Ovary (tissue), 9 donors: Measurements from ENCODE around the gene TM7SF3. TPM values are rescaled to one million over a fixed set of nuclear protein-coding genes. Genes with fewer than 3 reads are reported as not detected.
A peak's percentile ranks its signal among the peaks of the same experiment; 100 is the strongest.
"Not testable (repeated sequence)": the region's sequence is repeated elsewhere in the genome, so short reads cannot be mapped to it uniquely, and the experiment has no call there.

Experiments
- DNase-seq, 5 donors: peaks; one replicate each; pipeline ENCODE4 v3.0.0-alpha.2; 2019 to 2020
- H3K27ac ChIP-seq, 2 donors: fragments of 200-600 bp; one replicate each; pipeline versions ENCODE4 v1.5.1 to v1.8.0; 2019 to 2022
- H3K27me3 ChIP-seq: fragments of 200-600 bp; one replicate; pipeline ENCODE4 v1.8.0; 2022
- H3K36me3 ChIP-seq: fragments of 200-600 bp; sonication (generic); one replicate; pipeline ENCODE4 v1.5.1; 2019
- H3K4me1 ChIP-seq: one replicate; pipeline ENCODE4 v1.8.1; 2013; ENCODE audit warnings: mild to moderate bottlenecking, moderate library complexity; ENCODE audit not compliant: insufficient read depth
- H3K4me3 ChIP-seq: fragments of 200-600 bp; sonication (generic); one replicate; pipeline ENCODE4 v1.5.1; 2017
- H3K9me3 ChIP-seq, 2 donors: fragments of 200-600 bp in 1 of 2; sonication (generic) in 1 of 2; one replicate each; pipeline versions ENCODE4 v1.5.1 to v1.8.1; 2013 to 2019; ENCODE audit warnings: mild to moderate bottlenecking in 1 of 2, moderate library complexity in 1 of 2
- EP300 ChIP-seq: sonication (generic); formaldehyde crosslinking; IDR thresholded peaks from one replicate; pipeline ENCODE4 v1.6.1; 2017; ENCODE audit warnings: antibody characterized with exemption
- POLR2A ChIP-seq: fragments of 450-650 bp; IDR thresholded peaks from one replicate; pipeline ENCODE4 v1.6.1; 2017; ENCODE audit warnings: antibody characterized with exemption, mild to moderate bottlenecking, moderate library complexity
- WGBS, 3 donors: extraction: QIAGEN DNeasy Blood & Tissue Kit in 1 of 3; methylation state at CpG; one replicate each; pipeline versions ENCODE4 v1.1.5 to v1.1.7; 2013 to 2017; 5-methylcytosine and 5-hydroxymethylcytosine counted together
- intact Hi-C, 4 donors: fragments of 100-400 bp; cut with DNase I; formaldehyde crosslinking; loops; one replicate each; pipeline versions ENCODE4 v1.11.0 to v1.15.1; 2022 to 2023
- polyA plus RNA-seq, 2 donors: library from polyadenylated mRNA; stranded (reverse); fragments of 200-250 nt in 1 of 2; fragments of 350-450 nt in 1 of 2; fragmentation: Illumina TruSeq in 1 of 2; extraction: RNeasy Lipid Tissue Mini Kit (QIAGEN cat#74804) in 1 of 2; gene quantifications; one replicate each; pipeline ENCODE4 v1.2.3, GENCODE V29; 2013 to 2014
- total RNA-seq, 7 donors: library from RNA; depleted of rRNA in 2 of 7; stranded (reverse); fragments of >200 nt in 2 of 7; fragmentation: NEBNext Ultra II Directional in 3 of 7; extraction: Animal tissue kit (Norgen Biotek cat#: 25700) in 3 of 7; gene quantifications; one replicate each; pipeline versions ENCODE4 v1.1.0 to v1.2.4, GENCODE V29; 2016 to 2023
- TF ChIP-seq, protein P1 (sequence below), 3 donors: fragments of 450-650 bp in 2 of 3; fragments of 200-600 bp in 1 of 3; IDR thresholded peaks; one replicate each; pipeline versions ENCODE4 v1.5.1 to v1.8.0; 2016 to 2022; ENCODE audit warnings: antibody characterized with exemption in 3 of 3, mild to moderate bottlenecking in 1 of 3
- donor health status: DM: no; HTN: no; CAD: no; lungs with moderate emphysema.
- donor health status: DM: no; HTN: no; CAD: no.
- donor health status: Bipolar disorder and iron deficiency.
- donor health status: DM: yes; HTN: yes; CAD: no.
- donor health status: DM: no; HTN: no; CAD: no.
- donor health status: DM: yes; HTN: yes; CAD: no.

TM7SF3 gene
- total and polyA plus RNA-seq, 9 donors: 35.2 to 117 (median 44.2) TPM

DNA sequence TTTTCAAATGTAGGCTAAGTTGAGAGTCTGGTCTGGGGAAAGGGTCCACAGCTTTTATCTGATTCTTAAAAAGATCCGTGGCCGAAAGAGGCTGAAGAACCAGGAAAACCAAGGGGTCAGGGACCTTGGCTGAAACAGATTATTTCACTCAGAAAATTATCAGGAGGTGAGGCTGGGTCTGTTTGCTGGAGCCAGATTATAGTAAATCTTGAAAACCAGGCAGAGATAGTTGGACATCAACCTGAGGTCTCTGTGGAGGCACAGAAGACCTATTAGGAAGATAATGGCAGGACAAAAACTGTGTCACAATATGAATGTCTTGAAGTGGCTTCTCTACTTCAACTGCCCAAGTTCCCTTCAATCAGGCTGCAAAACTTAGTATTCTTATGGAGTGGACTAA, 6.6 kb upstream of the TM7SF3 start:
- Histone ChIP-seq H3K9me3 (no peaks in the 10 kb centered on the region), H3K4me3 (no peak overlapping the region), H3K36me3 (no peaks in the 10 kb centered on the region), H3K4me1 (peaks cover 12% of the 10 kb centered on the region), H3K27me3 (no peaks in the 10 kb centered on the region), H3K27ac (no peak overlapping the region)
- intact Hi-C loops: loop anchor here in 1 of 4 donors (10.0 kb wide), 1 partner anchor 284 kb away; no protein-coding TSS in a partner anchor
- TF ChIP-seq, protein P1, sequence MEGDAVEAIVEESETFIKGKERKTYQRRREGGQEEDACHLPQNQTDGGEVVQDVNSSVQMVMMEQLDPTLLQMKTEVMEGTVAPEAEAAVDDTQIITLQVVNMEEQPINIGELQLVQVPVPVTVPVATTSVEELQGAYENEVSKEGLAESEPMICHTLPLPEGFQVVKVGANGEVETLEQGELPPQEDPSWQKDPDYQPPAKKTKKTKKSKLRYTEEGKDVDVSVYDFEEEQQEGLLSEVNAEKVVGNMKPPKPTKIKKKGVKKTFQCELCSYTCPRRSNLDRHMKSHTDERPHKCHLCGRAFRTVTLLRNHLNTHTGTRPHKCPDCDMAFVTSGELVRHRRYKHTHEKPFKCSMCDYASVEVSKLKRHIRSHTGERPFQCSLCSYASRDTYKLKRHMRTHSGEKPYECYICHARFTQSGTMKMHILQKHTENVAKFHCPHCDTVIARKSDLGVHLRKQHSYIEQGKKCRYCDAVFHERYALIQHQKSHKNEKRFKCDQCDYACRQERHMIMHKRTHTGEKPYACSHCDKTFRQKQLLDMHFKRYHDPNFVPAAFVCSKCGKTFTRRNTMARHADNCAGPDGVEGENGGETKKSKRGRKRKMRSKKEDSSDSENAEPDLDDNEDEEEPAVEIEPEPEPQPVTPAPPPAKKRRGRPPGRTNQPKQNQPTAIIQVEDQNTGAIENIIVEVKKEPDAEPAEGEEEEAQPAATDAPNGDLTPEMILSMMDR (IDR thresholded peaks at IDR 0.05): no peak
- TF ChIP-seq EP300: no peak
- no peak for TF ChIP-seq POLR2A
- DNase-seq: no peak
- 76 to 80% (median 79%) methylated on average over 2 of the region's 2 CpGs for WGBS, 3 donors

DNA sequence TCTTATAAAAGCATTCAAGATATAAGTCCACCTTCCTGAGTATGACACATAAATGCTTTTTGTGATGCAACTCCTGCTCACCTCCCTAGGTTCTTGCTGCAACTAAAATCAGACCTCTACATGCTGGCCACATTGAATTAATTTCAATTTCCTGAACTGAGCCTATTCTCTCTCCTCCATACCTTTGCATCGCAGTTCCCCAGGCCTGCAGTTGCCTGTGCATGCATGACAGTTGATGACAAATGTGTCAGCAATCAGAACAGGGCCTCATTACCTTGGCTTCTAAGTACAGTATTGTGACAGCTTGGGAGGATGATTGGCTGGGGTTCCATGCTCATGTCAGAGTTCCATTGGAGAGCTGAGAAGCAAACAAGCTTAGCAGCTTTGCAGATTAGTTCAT, 3.9 kb upstream of the TM7SF3 start:
- H3K27me3 ChIP-seq: no peaks in the 10 kb centered on the region
- no peaks in the 10 kb centered on the region for H3K9me3 ChIP-seq
- intact Hi-C loops: loop anchor here in 3 of 4 donors (10.0 kb wide), 4 partner anchors 83 to 893 kb away; partner anchors contain the start of genes BHLHE41 (in 1 of the 3), FGFR1OP2 (in 1 of the 3), INTS13 (in 1 of the 3) and STK38L (in 1 of the 3)
- WGBS, 3 donors: 79 to 96% (median 85%) methylated on average over 1 of the region's 1 CpG
- no peaks in the 10 kb centered on the region for H3K36me3 ChIP-seq
- TF ChIP-seq, protein P1 (IDR thresholded peaks at IDR 0.05): no peak
- TF ChIP-seq EP300 (no peak), POLR2A (no peak)
- H3K4me3 ChIP-seq: no peak overlapping the region
- H3K27ac ChIP-seq: no peak overlapping the region
- DNase-seq: no peak
- peaks cover 6% of the 10 kb centered on the region for H3K4me1 ChIP-seq

DNA sequence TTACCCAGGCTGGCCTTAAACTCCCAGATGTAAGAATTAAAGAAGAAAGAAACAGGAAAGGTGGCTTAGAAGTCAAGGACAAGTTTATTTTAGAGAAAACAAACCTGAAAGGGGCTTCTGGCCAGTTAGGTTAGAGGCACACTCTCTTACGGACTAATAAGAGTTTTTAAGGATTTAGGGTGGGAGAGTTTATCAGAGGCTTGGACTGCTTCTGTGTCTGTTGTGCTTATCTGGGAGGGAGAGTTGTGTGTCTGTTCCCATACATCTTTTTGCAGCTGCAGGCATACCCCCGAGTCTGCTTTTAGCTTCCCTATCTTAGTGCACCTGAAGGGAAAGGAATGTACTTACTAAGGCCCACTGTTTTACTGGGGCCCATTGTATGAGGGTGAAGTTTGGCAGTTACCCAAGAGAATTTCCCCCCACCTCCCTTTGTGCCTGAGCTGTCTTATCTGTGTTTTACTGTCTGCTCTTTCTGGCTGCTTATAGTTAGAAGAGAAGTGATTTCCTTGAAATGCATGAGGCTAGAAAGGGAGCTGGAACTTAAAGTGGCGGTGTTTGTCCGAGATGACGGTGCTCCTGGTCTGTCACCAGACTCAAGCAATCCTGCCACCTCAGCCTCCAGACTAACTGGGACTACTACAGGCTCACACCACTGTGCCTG, 3.1 kb upstream of the TM7SF3 start:
- H3K4me3 ChIP-seq, H3K27me3 ChIP-seq, H3K36me3 ChIP-seq, H3K9me3 ChIP-seq, DNase-seq, H3K4me1 ChIP-seq: not testable (repeated sequence)
- H3K27ac ChIP-seq: peak overlapping the region in 1 of 2 donors; percentile 47
- intact Hi-C loops: loop anchor here in 3 of 4 donors (10.0 kb wide), 4 partner anchors 82 to 892 kb away; partner anchors contain the start of genes BHLHE41 (in 1 of the 3), FGFR1OP2 (in 1 of the 3), INTS13 (in 1 of the 3) and STK38L (in 1 of the 3)
- WGBS, 3 donors: 18 to 41% (median 22%) methylated on average over 5 of the region's 5 CpGs

DNA sequence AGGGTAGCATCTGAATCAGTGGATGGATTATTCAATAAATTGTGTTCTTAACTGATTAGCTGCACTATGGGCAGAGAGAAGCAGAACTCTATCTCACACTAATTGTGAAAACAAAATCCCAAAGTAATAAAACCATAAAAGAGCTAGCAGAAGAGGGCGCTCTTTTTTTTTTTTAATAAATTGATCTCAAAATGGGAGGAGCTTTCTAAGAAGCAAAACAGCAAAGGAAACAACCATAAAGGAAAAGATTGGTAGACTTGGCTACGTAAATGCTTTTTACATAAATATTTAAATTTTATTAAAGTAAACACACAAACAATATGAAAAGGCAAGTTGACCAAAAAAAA, 1.5 kb upstream of the TM7SF3 start:
- TF ChIP-seq POLR2A: no peak
- TF ChIP-seq, protein P1 (IDR thresholded peaks at IDR 0.05): peak in 1 of 3 donors; percentile 35
- WGBS, 3 donors: 12 to 17% (median 14%) methylated on average over 2 of the region's 2 CpGs
- peak overlapping the region in 1 of 2 donors; percentile 86 for H3K27ac ChIP-seq

More for the DNA sequence above, 1.5 kb upstream of the TM7SF3 start:
- Histone ChIP-seq H3K4me3 (no peak overlapping the region), H3K27me3 (no peaks in the 10 kb centered on the region), H3K36me3 (no peaks in the 10 kb centered on the region), H3K9me3 (no peaks in the 10 kb centered on the region), H3K4me1 (peaks cover 9% of the 10 kb centered on the region)
- DNase-seq: no peak
- intact Hi-C loops: loop anchor here in 3 of 4 donors (10.0 kb wide), 4 partner anchors 81 to 891 kb away; partner anchors contain the start of genes BHLHE41 (in 1 of the 3), FGFR1OP2 (in 1 of the 3), INTS13 (in 1 of the 3) and STK38L (in 1 of the 3)
